SK-N-SH (cell line): ENCODE data around the gene PDGFB. TPM values are rescaled to one million over a fixed set of nuclear protein-coding genes. Genes with fewer than 3 reads are reported as not detected.

Experiments used
- CTCF ChIA-PET: fragments of 300-600, 350-600 bp; formaldehyde crosslinking; extraction: SDS; loops from one replicate; lab custom pipeline; 2021; lab: Yijun Ruan, JAX
- POLR2A ChIA-PET: fragments of 350-600 bp; sonication (Branson Sonifier 250); formaldehyde crosslinking; extraction: SDS; loops from one replicate; lab custom pipeline; 2020; ENCODE audit warnings: antibody characterized with exemption, inconsistent platforms; lab: Yijun Ruan, JAX
- DNase-seq: peaks from one replicate; pipeline ENCODE4 v3.0.0; 2012
- H2AFZ ChIP-seq: fragments of 200-600 bp; sonication (generic); 2 replicates; pipeline ENCODE4 v1.8.1; 2016; ENCODE audit warnings: antibody characterized with exemption, mild to moderate bottlenecking, low read depth
- H3F3A ChIP-seq: fragments of 200-600 bp; sonication (generic); replicated peaks from 2 replicates; pipeline ENCODE3; 2016; ENCODE audit warnings: antibody characterized with exemption, mild to moderate bottlenecking; ENCODE audit not compliant: insufficient read depth
- H3K27ac ChIP-seq, 2 experiments: fragments of 200-500 bp in 1 of 2; fragments of 200-600 bp in 1 of 2; sonication (Bioruptor generic) in 1 of 2; sonication (generic), shearing (Covaris generic) in 1 of 2; 2 replicates each; pipeline versions ENCODE4 v1.5.1 to v1.6.1; 2014 to 2016; ENCODE audit warnings: low read depth in 2 of 2, inconsistent platforms in 1 of 2, low read length in 1 of 2, mild to moderate bottlenecking in 1 of 2, mixed read lengths in 1 of 2
- H3K27me3 ChIP-seq: fragments of 200-600 bp; sonication (generic), shearing (Covaris generic); 2 replicates; pipeline ENCODE4 v1.6.1; 2016; ENCODE audit warnings: mixed run types; ENCODE audit not compliant: insufficient read depth
- H3K36me3 ChIP-seq, 2 experiments: fragments of 200-500 bp in 1 of 2; fragments of 200-600 bp in 1 of 2; sonication (Bioruptor generic) in 1 of 2; sonication (generic) in 1 of 2; replicated peaks in 1 of 2; 2 replicates each; pipeline versions ENCODE3 to v1.5.1; 2014 to 2016; ENCODE audit warnings: low read length in 1 of 2, mild to moderate bottlenecking in 1 of 2; ENCODE audit not compliant: insufficient read depth in 2 of 2, control insufficient read depth in 1 of 2
- H3K4me1 ChIP-seq, 2 experiments: fragments of 200-500 bp in 1 of 2; fragments of 200-600 bp in 1 of 2; sonication (Bioruptor generic) in 1 of 2; sonication (generic), shearing (Covaris generic) in 1 of 2; 2 replicates each; pipeline versions ENCODE4 v1.5.1 to v1.6.1; 2014 to 2016; ENCODE audit warnings: low read depth in 1 of 2, low read length in 1 of 2, mixed run types in 1 of 2; ENCODE audit not compliant: insufficient read depth in 2 of 2, control insufficient read depth in 1 of 2
- H3K4me2 ChIP-seq: fragments of 200-600 bp; sonication (generic), shearing (Covaris generic); 2 replicates; pipeline ENCODE4 v1.6.1; 2017; ENCODE audit warnings: mixed run types
- H3K4me3 ChIP-seq, 2 experiments: fragments of 200-500 bp in 1 of 2; fragments of 200-600 bp in 1 of 2; sonication (Bioruptor generic) in 1 of 2; sonication (generic), shearing (Covaris generic) in 1 of 2; 2 replicates each; pipeline versions ENCODE4 v1.5.1 to v1.8.1; 2014 to 2016; ENCODE audit warnings: low read depth in 2 of 2, inconsistent platforms in 1 of 2, low read length in 1 of 2, mild to moderate bottlenecking in 1 of 2, mixed read lengths in 1 of 2, moderate library complexity in 1 of 2
- H3K79me2 ChIP-seq: fragments of 200-600 bp; sonication (generic); 2 replicates; pipeline ENCODE4 v1.8.1; 2017; ENCODE audit warnings: mild to moderate bottlenecking; ENCODE audit not compliant: insufficient read depth
- H3K9ac ChIP-seq: fragments of 200-600 bp; sonication (generic); 2 replicates; pipeline ENCODE4 v1.6.1; 2017; ENCODE audit warnings: mixed run types
- H3K9me2 ChIP-seq: fragments of 200-600 bp; sonication (generic); 2 replicates; pipeline ENCODE4 v1.6.1; 2017; ENCODE audit warnings: mixed run types
- H3K9me3 ChIP-seq: fragments of 200-600 bp; sonication (generic); 2 replicates; pipeline ENCODE4 v1.6.1; 2017; ENCODE audit warnings: mixed run types, mild to moderate bottlenecking, moderate library complexity
- H4K20me1 ChIP-seq: fragments of 200-600 bp; sonication (generic); 2 replicates; pipeline ENCODE4 v1.6.1; 2017; ENCODE audit warnings: mild to moderate bottlenecking, mixed run types; ENCODE audit not compliant: insufficient read depth
- FOXJ3 ChIP-seq: sonication (generic); formaldehyde crosslinking; IDR thresholded peaks from 2 replicates; pipeline ENCODE4 v1.5.1; 2020; ENCODE audit warnings: mild to moderate bottlenecking, missing genetic modification reagents
- FOXM1 ChIP-seq: IDR thresholded peaks from 2 replicates; pipeline ENCODE4 v1.4.0; 2012; ENCODE audit warnings: low read depth, mild to moderate bottlenecking
- GATA2 ChIP-seq: sonication (generic); formaldehyde crosslinking; IDR thresholded peaks from 2 replicates; pipeline ENCODE4 v1.5.0; 2020; ENCODE audit warnings: mild to moderate bottlenecking, missing genetic modification reagents
- JUND ChIP-seq: IDR thresholded peaks from 2 replicates; pipeline ENCODE4 v1.4.0; 2012
- MAX ChIP-seq: IDR thresholded peaks from 2 replicates; pipeline ENCODE4 v1.4.0; 2012; ENCODE audit warnings: low read depth
- NFIC ChIP-seq: IDR thresholded peaks from 2 replicates; pipeline ENCODE4 v1.4.0; 2012; ENCODE audit warnings: borderline replicate concordance
- RAD21 ChIP-seq: IDR thresholded peaks from 2 replicates; pipeline ENCODE4 v1.6.1; 2012; ENCODE audit warnings: mild to moderate bottlenecking, low read length
- RFX5 ChIP-seq: IDR thresholded peaks from 2 replicates; pipeline ENCODE4 v1.6.1; 2012; ENCODE audit warnings: mild to moderate bottlenecking, improper control_type of control experiment, low read length
- TEAD4 ChIP-seq: IDR thresholded peaks from 2 replicates; pipeline ENCODE4 v1.4.0; 2012; ENCODE audit warnings: mild to moderate bottlenecking, borderline replicate concordance; ENCODE audit not compliant: insufficient read depth
- USF1 ChIP-seq: IDR thresholded peaks from 2 replicates; pipeline ENCODE4 v1.4.0; 2012; ENCODE audit warnings: low read depth, borderline replicate concordance
- USF2 ChIP-seq: fragments of 150-350 bp; IDR thresholded peaks from 2 replicates; pipeline ENCODE4 v1.6.1; 2017; ENCODE audit warnings: antibody characterized with exemption, low read length, low read depth, borderline replicate concordance
- YY1 ChIP-seq: IDR thresholded peaks from 2 replicates; pipeline ENCODE4 v1.4.0; 2012; ENCODE audit warnings: low read depth, mild to moderate bottlenecking
- ZBTB33 ChIP-seq: IDR thresholded peaks from 2 replicates; pipeline ENCODE4 v1.4.0; 2012; ENCODE audit warnings: low read depth, borderline replicate concordance
- WGBS: methylation state at CpG from one replicate; pipeline ENCODE4 v1.1.6; 2017; ENCODE audit warnings: low lambda C conversion rate; 5-methylcytosine and 5-hydroxymethylcytosine counted together
- polyA plus RNA-seq, 3 experiments: library from polyadenylated mRNA; depleted of rRNA; stranded (reverse); fragments of >200 nt; gene quantifications; 2 replicates each; pipeline ENCODE4 v1.2.3, GENCODE V29; 2012

The PDGFB gene
- polyA plus RNA-seq, 1 of the 3 experiments (the other 2 are of a cell fraction) = 0.44 TPM

- Histone ChIP-seq H4K20me1 (no peaks in the 10 kb centered on the region), H3K9me2 (no peaks in the 10 kb centered on the region), H3K36me3 (no peaks in the 10 kb centered on the region), H3K27ac (no peak overlapping the region), H3K9me3 (no peaks in the 10 kb centered on the region), H3K4me1 (no peaks in the 10 kb centered on the region), H3K4me2 (no peak overlapping the region), H3K9ac (no peak overlapping the region), H2AFZ (no peak overlapping the region), H3K27me3 (no peaks in the 10 kb centered on the region), H3K79me2 (no peaks in the 10 kb centered on the region), H3F3A (no peaks in the 10 kb centered on the region), H3K4me3 (no peak overlapping the region)
- ChIA-PET POLR2A (no interaction called here), CTCF (no interaction called here)
- no peak for TF ChIP-seq ZBTB33
- TF ChIP-seq USF1 = no peak
- TF ChIP-seq JUND = no peak
- TF ChIP-seq YY1 = no peak
- no peak for TF ChIP-seq MAX
- no peak for TF ChIP-seq RFX5
- TF ChIP-seq TEAD4 = no peak
- no peak for TF ChIP-seq GATA2
- DNase-seq = no peak
- 77% methylated on average over 8 of the region's 10 CpGs for WGBS
Observed at GRCh38 chr22:39263626-39264348, 19.0 kb upstream of the PDGFB start.

GRCh38 chr22:39259666-39260065 is 14.9 kb upstream of the PDGFB start:
- CTCF ChIA-PET = no interaction called here
- TF ChIP-seq RFX5 (no peak), FOXJ3 (CRISPR knock-in tag) (no peak), FOXM1 (no peak), RAD21 (no peak), NFIC (no peak), USF2 (no peak)
- 40% methylated on average over 1 of the region's 4 CpGs for WGBS
- H3K4me2 ChIP-seq = no peak overlapping the region
- no peak overlapping the region for H3K9ac ChIP-seq
- no peak overlapping the region for H2AFZ ChIP-seq
- no peaks in the 10 kb centered on the region for H3F3A ChIP-seq
- H4K20me1 ChIP-seq = no peaks in the 10 kb centered on the region
- H3K79me2 ChIP-seq = no peaks in the 10 kb centered on the region
- no peak overlapping the region for H3K27ac ChIP-seq
- H3K27me3 ChIP-seq = no peaks in the 10 kb centered on the region
- H3K4me1 ChIP-seq = peaks cover under 1 to 6% of the 10 kb centered on the region in 2 experiments; a peak in 2 of 4 replicates
- no peak for DNase-seq
- no peak overlapping the region for H3K4me3 ChIP-seq
- H3K36me3 ChIP-seq = no peaks in the 10 kb centered on the region
- no peaks in the 10 kb centered on the region for H3K9me3 ChIP-seq
- no peaks in the 10 kb centered on the region for H3K9me2 ChIP-seq
- POLR2A ChIA-PET = no interaction called here
